HepG2 (cell line): Measurements from ENCODE around the gene MYH7B. TPM values are rescaled to one million over a fixed set of nuclear protein-coding genes. Genes with fewer than 3 reads are reported as not detected.

ENCODE experiments used
- ATF3 ChIP-seq: sonication (generic); formaldehyde crosslinking; IDR thresholded peaks from 2 replicates; pipeline ENCODE4 v1.4.0; 2020; ENCODE audit warnings: missing genetic modification reagents
- KLF13 ChIP-seq: sonication (generic); formaldehyde crosslinking; IDR thresholded peaks from 2 replicates; pipeline ENCODE4 v1.4.0; 2020; ENCODE audit warnings: mild to moderate bottlenecking, missing genetic modification reagents
- MED1 ChIP-seq: sonication (generic); formaldehyde crosslinking; IDR thresholded peaks from 2 replicates; pipeline ENCODE4 v1.4.0; 2020; ENCODE audit warnings: missing genetic modification reagents
- NAIF1 ChIP-seq: sonication (generic); formaldehyde crosslinking; IDR thresholded peaks from 2 replicates; pipeline ENCODE4 v1.5.0; 2020; ENCODE audit warnings: mild to moderate bottlenecking, missing genetic modification reagents, borderline replicate concordance
- NPAS2 ChIP-seq: sonication (generic); formaldehyde crosslinking; IDR thresholded peaks from 2 replicates; pipeline ENCODE4 v1.8.0; 2022; ENCODE audit warnings: mild to moderate bottlenecking, missing genetic modification reagents, borderline replicate concordance
- PAX8 ChIP-seq: sonication (generic); formaldehyde crosslinking; IDR thresholded peaks from 2 replicates; pipeline ENCODE4 v1.8.0; 2022; ENCODE audit warnings: mild to moderate bottlenecking, missing genetic modification reagents, borderline replicate concordance
- PCBP1 ChIP-seq: fragments of 200-400 bp; formaldehyde crosslinking; IDR thresholded peaks from 2 replicates; pipeline ENCODE4 v1.6.1; 2017; ENCODE audit warnings: mild to moderate bottlenecking, low read depth, low read length, borderline replicate concordance
- PREB ChIP-seq: sonication (generic); formaldehyde crosslinking; IDR thresholded peaks from 2 replicates; pipeline ENCODE4 v1.4.0; 2020; ENCODE audit warnings: missing genetic modification reagents
- SMARCC2 ChIP-seq: fragments of 450-650 bp; IDR thresholded peaks from 2 replicates; pipeline ENCODE4 v1.6.1; 2017; ENCODE audit warnings: antibody characterized with exemption, mild to moderate bottlenecking
- TRIM24 ChIP-seq: sonication (generic); formaldehyde crosslinking; IDR thresholded peaks from 2 replicates; pipeline ENCODE4 v1.8.0; 2022; ENCODE audit warnings: mild to moderate bottlenecking, missing genetic modification reagents
- YEATS4 ChIP-seq: sonication (generic); formaldehyde crosslinking; IDR thresholded peaks from 2 replicates; pipeline ENCODE4 v1.4.0; 2020; ENCODE audit warnings: missing genetic modification reagents, borderline replicate concordance
- ZFAT ChIP-seq: sonication (generic); formaldehyde crosslinking; conservative IDR thresholded peaks from 2 replicates; pipeline ENCODE4 v1.8.1; 2023; ENCODE audit warnings: missing genetic modification reagents, inconsistent platforms
- ZFP62 ChIP-seq: sonication (generic); formaldehyde crosslinking; IDR thresholded peaks from 2 replicates; pipeline ENCODE4 v1.4.0; 2020; ENCODE audit warnings: missing genetic modification reagents
- ZNF350 ChIP-seq: sonication (generic); formaldehyde crosslinking; IDR thresholded peaks from 2 replicates; pipeline ENCODE4 v1.4.0; 2020; ENCODE audit warnings: mild to moderate bottlenecking, low read depth, missing genetic modification reagents, borderline replicate concordance
- ZNF484 ChIP-seq: sonication (generic); formaldehyde crosslinking; IDR thresholded peaks from 2 replicates; pipeline ENCODE4 v1.5.1; 2020; ENCODE audit warnings: mild to moderate bottlenecking, low read depth, missing genetic modification reagents, borderline replicate concordance
- ZNF496 ChIP-seq: sonication (generic); formaldehyde crosslinking; IDR thresholded peaks from 2 replicates; pipeline ENCODE4 v1.8.1; 2023; ENCODE audit warnings: mild to moderate bottlenecking, moderate library complexity, missing genetic modification reagents; ENCODE audit not compliant: insufficient replicate concordance
- ZNF501 ChIP-seq: sonication (generic); formaldehyde crosslinking; IDR thresholded peaks from 2 replicates; pipeline ENCODE4 v1.5.1; 2020; ENCODE audit warnings: mild to moderate bottlenecking, moderate library complexity, missing genetic modification reagents
- polyA plus RNA-seq, 8 experiments: library from polyadenylated mRNA; depleted of rRNA in 3 of 8; stranded (reverse) in 7 of 8; unstranded in 1 of 8; fragments of >200 nt; fragmentation: Illumina TruSeq in 4 of 8; extraction: Trizol in 4 of 8; gene quantifications; 2 replicates each; pipeline versions ENCODE4 v1.2.1 to v1.2.3, GENCODE V29; 2011 to 2016; ENCODE audit warnings: low read depth in 4 of 8, missing spikeins in 1 of 8, mixed read lengths in 1 of 8; ENCODE audit not compliant: insufficient read depth in 1 of 8
- total RNA-seq, 5 experiments: library from RNA; depleted of rRNA; stranded (reverse); fragments of >200 nt; fragmentation: Illumina TruSeq; extraction: Trizol; gene quantifications; 2 replicates each; pipeline ENCODE4 v1.2.3, GENCODE V29; 2016; ENCODE audit warnings: low read depth in 1 of 5
- TF ChIP-seq, protein P1 (sequence below): sonication (generic); formaldehyde crosslinking; IDR thresholded peaks from 2 replicates; pipeline ENCODE4 v1.8.0; 2022; ENCODE audit warnings: missing genetic modification reagents, mild to moderate bottlenecking, moderate library complexity, borderline replicate concordance
- TF ChIP-seq, protein P2 (sequence below): sonication (generic); formaldehyde crosslinking; IDR thresholded peaks from 2 replicates; pipeline ENCODE4 v1.4.0; 2020; ENCODE audit warnings: missing genetic modification reagents
- TF ChIP-seq, protein P3 (sequence below): sonication (generic); formaldehyde crosslinking; IDR thresholded peaks from 2 replicates; pipeline ENCODE4 v1.8.0; 2023; ENCODE audit warnings: mild to moderate bottlenecking, missing genetic modification reagents
- TF ChIP-seq, protein P4 (sequence below): sonication (generic); formaldehyde crosslinking; IDR thresholded peaks from 2 replicates; pipeline ENCODE4 v1.4.0; 2020; ENCODE audit warnings: mild to moderate bottlenecking, missing genetic modification reagents

Gene MYH7B
- total and polyA plus RNA-seq, 2 of the 13 experiments (the other 11 are each of a cell fraction or from before 2014, with no cell fraction given), result 0.05 to 0.20 TPM

- TF ChIP-seq, protein P1, sequence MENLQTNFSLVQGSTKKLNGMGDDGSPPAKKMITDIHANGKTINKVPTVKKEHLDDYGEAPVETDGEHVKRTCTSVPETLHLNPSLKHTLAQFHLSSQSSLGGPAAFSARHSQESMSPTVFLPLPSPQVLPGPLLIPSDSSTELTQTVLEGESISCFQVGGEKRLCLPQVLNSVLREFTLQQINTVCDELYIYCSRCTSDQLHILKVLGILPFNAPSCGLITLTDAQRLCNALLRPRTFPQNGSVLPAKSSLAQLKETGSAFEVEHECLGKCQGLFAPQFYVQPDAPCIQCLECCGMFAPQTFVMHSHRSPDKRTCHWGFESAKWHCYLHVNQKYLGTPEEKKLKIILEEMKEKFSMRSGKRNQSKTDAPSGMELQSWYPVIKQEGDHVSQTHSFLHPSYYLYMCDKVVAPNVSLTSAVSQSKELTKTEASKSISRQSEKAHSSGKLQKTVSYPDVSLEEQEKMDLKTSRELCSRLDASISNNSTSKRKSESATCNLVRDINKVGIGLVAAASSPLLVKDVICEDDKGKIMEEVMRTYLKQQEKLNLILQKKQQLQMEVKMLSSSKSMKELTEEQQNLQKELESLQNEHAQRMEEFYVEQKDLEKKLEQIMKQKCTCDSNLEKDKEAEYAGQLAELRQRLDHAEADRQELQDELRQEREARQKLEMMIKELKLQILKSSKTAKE, result no peak
- TF ChIP-seq ZNF496 (CRISPR knock-in tag), result no peak
- no peak for TF ChIP-seq PCBP1
- no peak for TF ChIP-seq ZFP62
- no peak for TF ChIP-seq MED1 (CRISPR knock-in tag)
- TF ChIP-seq YEATS4 (CRISPR knock-in tag), result 0 out of 2 replicates have a peak, but pooled peaks have one; percentile 22
- TF ChIP-seq, protein P2, sequence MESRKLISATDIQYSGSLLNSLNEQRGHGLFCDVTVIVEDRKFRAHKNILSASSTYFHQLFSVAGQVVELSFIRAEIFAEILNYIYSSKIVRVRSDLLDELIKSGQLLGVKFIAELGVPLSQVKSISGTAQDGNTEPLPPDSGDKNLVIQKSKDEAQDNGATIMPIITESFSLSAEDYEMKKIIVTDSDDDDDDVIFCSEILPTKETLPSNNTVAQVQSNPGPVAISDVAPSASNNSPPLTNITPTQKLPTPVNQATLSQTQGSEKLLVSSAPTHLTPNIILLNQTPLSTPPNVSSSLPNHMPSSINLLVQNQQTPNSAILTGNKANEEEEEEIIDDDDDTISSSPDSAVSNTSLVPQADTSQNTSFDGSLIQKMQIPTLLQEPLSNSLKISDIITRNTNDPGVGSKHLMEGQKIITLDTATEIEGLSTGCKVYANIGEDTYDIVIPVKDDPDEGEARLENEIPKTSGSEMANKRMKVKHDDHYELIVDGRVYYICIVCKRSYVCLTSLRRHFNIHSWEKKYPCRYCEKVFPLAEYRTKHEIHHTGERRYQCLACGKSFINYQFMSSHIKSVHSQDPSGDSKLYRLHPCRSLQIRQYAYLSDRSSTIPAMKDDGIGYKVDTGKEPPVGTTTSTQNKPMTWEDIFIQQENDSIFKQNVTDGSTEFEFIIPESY (CRISPR knock-in tag), result no peak
- TF ChIP-seq NPAS2 (CRISPR knock-in tag), result 0 out of 2 replicates have a peak, but pooled peaks have one; percentile 62
- TF ChIP-seq ZFAT (CRISPR knock-in tag), result no peak
- TF ChIP-seq, protein P3, sequence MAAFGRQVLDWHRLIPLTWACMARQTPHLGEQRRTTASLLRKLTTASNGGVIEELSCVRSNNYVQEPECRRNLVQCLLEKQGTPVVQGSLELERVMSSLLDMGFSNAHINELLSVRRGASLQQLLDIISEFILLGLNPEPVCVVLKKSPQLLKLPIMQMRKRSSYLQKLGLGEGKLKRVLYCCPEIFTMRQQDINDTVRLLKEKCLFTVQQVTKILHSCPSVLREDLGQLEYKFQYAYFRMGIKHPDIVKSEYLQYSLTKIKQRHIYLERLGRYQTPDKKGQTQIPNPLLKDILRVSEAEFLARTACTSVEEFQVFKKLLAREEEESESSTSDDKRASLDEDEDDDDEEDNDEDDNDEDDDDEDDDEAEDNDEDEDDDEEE (CRISPR knock-in tag), result no peak
- no peak for TF ChIP-seq PREB (CRISPR knock-in tag)
- no peak for TF ChIP-seq ZNF484 (CRISPR knock-in tag)
- no peak for TF ChIP-seq PAX8 (CRISPR knock-in tag)
- TF ChIP-seq TRIM24 (CRISPR knock-in tag), result no peak
- no peak for TF ChIP-seq ATF3 (CRISPR knock-in tag)
- TF ChIP-seq ZNF501 (CRISPR knock-in tag), result 0 out of 2 replicates have a peak, but pooled peaks have one; percentile 5
- no peak for TF ChIP-seq NAIF1 (CRISPR knock-in tag)
- 0 out of 2 replicates have a peak, but pooled peaks have one; percentile 9 for TF ChIP-seq KLF13
- TF ChIP-seq ZNF350, result peak; percentile 8; the same call in 1 of the 2 replicates
- TF ChIP-seq SMARCC2, result no peak
- TF ChIP-seq, protein P4, sequence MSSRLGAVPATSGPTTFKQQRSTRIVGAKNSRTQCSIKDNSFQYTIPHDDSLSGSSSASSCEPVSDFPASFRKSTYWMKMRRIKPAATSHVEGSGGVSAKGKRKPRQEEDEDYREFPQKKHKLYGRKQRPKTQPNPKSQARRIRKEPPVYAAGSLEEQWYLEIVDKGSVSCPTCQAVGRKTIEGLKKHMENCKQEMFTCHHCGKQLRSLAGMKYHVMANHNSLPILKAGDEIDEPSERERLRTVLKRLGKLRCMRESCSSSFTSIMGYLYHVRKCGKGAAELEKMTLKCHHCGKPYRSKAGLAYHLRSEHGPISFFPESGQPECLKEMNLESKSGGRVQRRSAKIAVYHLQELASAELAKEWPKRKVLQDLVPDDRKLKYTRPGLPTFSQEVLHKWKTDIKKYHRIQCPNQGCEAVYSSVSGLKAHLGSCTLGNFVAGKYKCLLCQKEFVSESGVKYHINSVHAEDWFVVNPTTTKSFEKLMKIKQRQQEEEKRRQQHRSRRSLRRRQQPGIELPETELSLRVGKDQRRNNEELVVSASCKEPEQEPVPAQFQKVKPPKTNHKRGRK (CRISPR knock-in tag), result 0 out of 2 replicates have a peak, but pooled peaks have one; percentile 59
Observed at GRCh38 chr20:34956751-34957472, 1.2 kb downstream of the MYH7B start (continued).
